HepG2 (cell line): ENCODE measurements around the gene CELF2.

Experiments used
- E2F2 ChIP-seq: sonication (generic); formaldehyde crosslinking; IDR thresholded peaks from 2 replicates; pipeline ENCODE4 v1.4.0; 2020; ENCODE audit warnings: missing genetic modification reagents, borderline replicate concordance
- FOSL2 ChIP-seq: sonication (generic); formaldehyde crosslinking; IDR thresholded peaks from 2 replicates; pipeline ENCODE4 v1.4.0; 2020; ENCODE audit warnings: missing genetic modification reagents
- POLR2AphosphoS5 ChIP-seq: IDR thresholded peaks from 2 replicates; pipeline ENCODE4 v1.6.1; 2012; ENCODE audit warnings: low read depth, low read length
- TCF7 ChIP-seq: sonication (generic); IDR thresholded peaks from 2 replicates; pipeline ENCODE4 v1.6.1; 2016; ENCODE audit warnings: antibody characterized with exemption, low read depth
- THAP11 ChIP-seq: IDR thresholded peaks from 2 replicates; pipeline ENCODE4 v1.6.1; 2016; ENCODE audit warnings: missing biosample characterization, missing genetic modification reagents
- TF ChIP-seq, protein P1 (sequence below): sonication (generic); formaldehyde crosslinking; IDR thresholded peaks from 2 replicates; pipeline ENCODE4 v1.4.0; 2020; ENCODE audit warnings: missing genetic modification reagents, mild to moderate bottlenecking, borderline replicate concordance

- TF ChIP-seq FOSL2 (CRISPR knock-in tag): no peak
- no peak for TF ChIP-seq TCF7
- TF ChIP-seq THAP11: no peak
- no peak for TF ChIP-seq POLR2AphosphoS5
- TF ChIP-seq, protein P1, sequence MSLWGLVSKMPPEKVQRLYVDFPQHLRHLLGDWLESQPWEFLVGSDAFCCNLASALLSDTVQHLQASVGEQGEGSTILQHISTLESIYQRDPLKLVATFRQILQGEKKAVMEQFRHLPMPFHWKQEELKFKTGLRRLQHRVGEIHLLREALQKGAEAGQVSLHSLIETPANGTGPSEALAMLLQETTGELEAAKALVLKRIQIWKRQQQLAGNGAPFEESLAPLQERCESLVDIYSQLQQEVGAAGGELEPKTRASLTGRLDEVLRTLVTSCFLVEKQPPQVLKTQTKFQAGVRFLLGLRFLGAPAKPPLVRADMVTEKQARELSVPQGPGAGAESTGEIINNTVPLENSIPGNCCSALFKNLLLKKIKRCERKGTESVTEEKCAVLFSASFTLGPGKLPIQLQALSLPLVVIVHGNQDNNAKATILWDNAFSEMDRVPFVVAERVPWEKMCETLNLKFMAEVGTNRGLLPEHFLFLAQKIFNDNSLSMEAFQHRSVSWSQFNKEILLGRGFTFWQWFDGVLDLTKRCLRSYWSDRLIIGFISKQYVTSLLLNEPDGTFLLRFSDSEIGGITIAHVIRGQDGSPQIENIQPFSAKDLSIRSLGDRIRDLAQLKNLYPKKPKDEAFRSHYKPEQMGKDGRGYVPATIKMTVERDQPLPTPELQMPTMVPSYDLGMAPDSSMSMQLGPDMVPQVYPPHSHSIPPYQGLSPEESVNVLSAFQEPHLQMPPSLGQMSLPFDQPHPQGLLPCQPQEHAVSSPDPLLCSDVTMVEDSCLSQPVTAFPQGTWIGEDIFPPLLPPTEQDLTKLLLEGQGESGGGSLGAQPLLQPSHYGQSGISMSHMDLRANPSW (CRISPR knock-in tag): no peak
- no peak for TF ChIP-seq E2F2 (CRISPR knock-in tag)
These were observed 242.5 kb downstream of the CELF2 start for GRCh38 chr10:11260170-11260569.
